Measurements from ENCODE around the gene SST. TPM values are rescaled to one million over a fixed set of nuclear protein-coding genes. Genes with fewer than 3 reads are reported as not detected.
A peak's percentile ranks its signal among the peaks of the same experiment; 100 is the strongest.

SST gene
- total and polyA plus RNA-seq, 2 of the 13 experiments (the other 11 are each of a cell fraction or from before 2014, with no cell fraction given): not detected

DNA sequence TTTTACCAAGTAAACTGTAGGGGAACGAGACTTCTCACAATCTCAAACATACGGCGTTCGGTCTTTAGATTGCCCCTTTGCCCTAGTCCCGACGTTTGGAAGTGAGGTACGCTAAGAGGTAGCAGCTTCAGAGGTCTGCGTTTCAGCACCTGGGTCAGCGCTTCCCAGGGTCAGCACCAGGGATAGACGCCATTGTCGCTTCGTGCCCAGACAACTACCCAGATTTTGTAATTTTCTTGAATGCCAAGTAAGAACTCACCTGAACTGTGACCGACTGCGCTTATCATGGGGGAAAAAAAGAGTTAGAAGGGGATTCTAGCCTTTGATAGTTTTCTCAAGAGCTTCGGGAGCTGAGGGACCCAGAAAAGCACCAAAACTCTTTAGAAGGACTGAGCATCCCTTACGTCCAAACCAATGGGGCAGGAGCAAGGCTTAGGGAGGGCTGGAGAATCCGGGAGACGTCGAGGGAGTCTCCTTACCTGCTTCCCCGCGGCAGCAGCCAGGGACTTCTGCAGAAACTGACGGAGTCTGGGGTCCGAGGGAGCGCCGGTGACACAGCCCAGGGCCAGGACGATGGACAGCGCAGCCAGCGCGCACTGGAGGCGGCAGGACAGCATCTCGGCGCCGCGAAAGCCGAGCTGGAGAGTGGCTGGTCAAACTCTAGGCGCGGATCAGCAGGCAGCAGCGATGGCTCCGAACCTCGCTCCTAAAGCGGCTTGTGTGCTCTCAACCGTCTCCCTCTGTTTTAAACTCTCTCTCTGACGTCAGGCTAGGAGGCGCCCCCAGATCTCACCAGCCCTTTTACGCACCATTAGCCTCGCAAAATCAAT lies at the start of gene SST (continued):
- no peak for TF ChIP-seq PCBP1 (IDR thresholded peaks at IDR 0.05; ENCODE audit: borderline replicate concordance, low read depth, low read length)
- TF ChIP-seq, protein P1, sequence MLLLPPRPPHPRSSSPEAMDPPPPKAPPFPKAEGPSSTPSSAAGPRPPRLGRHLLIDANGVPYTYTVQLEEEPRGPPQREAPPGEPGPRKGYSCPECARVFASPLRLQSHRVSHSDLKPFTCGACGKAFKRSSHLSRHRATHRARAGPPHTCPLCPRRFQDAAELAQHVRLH (CRISPR knock-in tag; IDR thresholded peaks at IDR 0.05; ENCODE audit: borderline replicate concordance, low read depth): peak; percentile 99
- peak; percentile 98 for TF ChIP-seq ZNF557 (CRISPR knock-in tag; IDR thresholded peaks at IDR 0.05)
- TF ChIP-seq HNRNPH1 (optimal IDR thresholded peaks at IDR 0.05; ENCODE audit: low read depth, low read length): no peak
- peak; percentile 93 for TF ChIP-seq ZBTB7B (CRISPR knock-in tag; IDR thresholded peaks at IDR 0.05)
- peak; percentile 96 for TF ChIP-seq ZBTB1 (CRISPR knock-in tag; IDR thresholded peaks at IDR 0.05; ENCODE audit: borderline replicate concordance)
- TF ChIP-seq RFX3 (CRISPR knock-in tag; IDR thresholded peaks at IDR 0.05): peak; percentile 68; the same call in 1 of the 2 replicates
- no peak for TF ChIP-seq SP1 (IDR thresholded peaks at IDR 0.05)
- TF ChIP-seq SP1 (CRISPR knock-in tag; IDR thresholded peaks at IDR 0.05): peak; percentile 62; the same call in 1 of the 2 replicates
- peak; percentile 71; the same call in 1 of the 2 replicates for TF ChIP-seq ARHGAP35 (CRISPR knock-in tag; IDR thresholded peaks at IDR 0.05; ENCODE audit: borderline replicate concordance)
- no peak for TF ChIP-seq NFE2L2 (IDR thresholded peaks at IDR 0.05; ENCODE audit: low read length)
- TF ChIP-seq, protein P2, sequence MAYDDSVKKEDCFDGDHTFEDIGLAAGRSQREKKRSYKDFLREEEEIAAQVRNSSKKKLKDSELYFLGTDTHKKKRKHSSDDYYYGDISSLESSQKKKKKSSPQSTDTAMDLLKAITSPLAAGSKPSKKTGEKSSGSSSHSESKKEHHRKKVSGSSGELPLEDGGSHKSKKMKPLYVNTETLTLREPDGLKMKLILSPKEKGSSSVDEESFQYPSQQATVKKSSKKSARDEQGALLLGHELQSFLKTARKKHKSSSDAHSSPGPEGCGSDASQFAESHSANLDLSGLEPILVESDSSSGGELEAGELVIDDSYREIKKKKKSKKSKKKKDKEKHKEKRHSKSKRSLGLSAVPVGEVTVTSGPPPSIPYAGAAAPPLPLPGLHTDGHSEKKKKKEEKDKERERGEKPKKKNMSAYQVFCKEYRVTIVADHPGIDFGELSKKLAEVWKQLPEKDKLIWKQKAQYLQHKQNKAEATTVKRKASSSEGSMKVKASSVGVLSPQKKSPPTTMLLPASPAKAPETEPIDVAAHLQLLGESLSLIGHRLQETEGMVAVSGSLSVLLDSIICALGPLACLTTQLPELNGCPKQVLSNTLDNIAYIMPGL (CRISPR knock-in tag; IDR thresholded peaks at IDR 0.05; ENCODE audit: borderline replicate concordance in 1 of 2, low read depth in 1 of 2): peak in 1 of 2 experiments; percentile 42; a peak in 1 of 4 replicates
- peak; percentile 98 for TF ChIP-seq ZFP37 (CRISPR knock-in tag; IDR thresholded peaks at IDR 0.05; ENCODE audit: borderline replicate concordance)
- peak; percentile 76 for TF ChIP-seq ZSCAN25 (CRISPR knock-in tag; IDR thresholded peaks at IDR 0.05)
- TF ChIP-seq HNF4G (IDR thresholded peaks at IDR 0.05; ENCODE audit: borderline replicate concordance, low read depth, low read length): no peak
- TF ChIP-seq HNF4G (CRISPR knock-in tag; IDR thresholded peaks at IDR 0.05; ENCODE audit: borderline replicate concordance, low read depth): no peak
- peak; percentile 82; the same call in 1 of the 2 replicates for TF ChIP-seq MIER3 (CRISPR knock-in tag; IDR thresholded peaks at IDR 0.05; ENCODE audit: borderline replicate concordance)
- 0 out of 2 replicates have a peak, but pooled peaks have one; percentile 64 for TF ChIP-seq ZFP41 (CRISPR knock-in tag; IDR thresholded peaks at IDR 0.05; ENCODE audit: borderline replicate concordance)
- TF ChIP-seq ZBTB26 (CRISPR knock-in tag; IDR thresholded peaks at IDR 0.05; ENCODE audit: borderline replicate concordance): peak; percentile 97
- TF ChIP-seq GATA4 (IDR thresholded peaks at IDR 0.05; ENCODE audit: borderline replicate concordance, low read depth): no peak
- TF ChIP-seq, protein P3, sequence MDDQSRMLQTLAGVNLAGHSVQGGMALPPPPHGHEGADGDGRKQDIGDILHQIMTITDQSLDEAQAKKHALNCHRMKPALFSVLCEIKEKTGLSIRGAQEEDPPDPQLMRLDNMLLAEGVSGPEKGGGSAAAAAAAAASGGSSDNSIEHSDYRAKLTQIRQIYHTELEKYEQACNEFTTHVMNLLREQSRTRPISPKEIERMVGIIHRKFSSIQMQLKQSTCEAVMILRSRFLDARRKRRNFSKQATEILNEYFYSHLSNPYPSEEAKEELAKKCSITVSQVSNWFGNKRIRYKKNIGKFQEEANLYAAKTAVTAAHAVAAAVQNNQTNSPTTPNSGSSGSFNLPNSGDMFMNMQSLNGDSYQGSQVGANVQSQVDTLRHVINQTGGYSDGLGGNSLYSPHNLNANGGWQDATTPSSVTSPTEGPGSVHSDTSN (CRISPR knock-in tag; IDR thresholded peaks at IDR 0.05; ENCODE audit: borderline replicate concordance): peak; percentile 95
- peak; percentile 62 for TF ChIP-seq ZNF143 (CRISPR knock-in tag; IDR thresholded peaks at IDR 0.05)
- TF ChIP-seq NR2C2 (CRISPR knock-in tag; IDR thresholded peaks at IDR 0.05; ENCODE audit: borderline replicate concordance): no peak
- peak; percentile 98 for TF ChIP-seq TMF1 (CRISPR knock-in tag; IDR thresholded peaks at IDR 0.05; ENCODE audit: low read depth)

Data from HepG2 (cell line).